Prostate gland (tissue), 2 donors: Measurements from ENCODE around the gene SYVN1. TPM values are rescaled to one million over a fixed set of nuclear protein-coding genes. Genes with fewer than 3 reads are reported as not detected.
"Not testable (repeated sequence)": the region's sequence is repeated elsewhere in the genome, so short reads cannot be mapped to it uniquely, and the experiment has no call there.

Experiments
- DNase-seq: peaks from one replicate; pipeline ENCODE4 v3.0.0-alpha.2; 2019; ENCODE audit warnings: low spot score
- H3K27ac ChIP-seq, 2 donors: fragments of 200-600 bp; sonication (generic); 2 replicates each; pipeline ENCODE4 v1.5.1; 2017 to 2019
- H3K27me3 ChIP-seq: fragments of 200-600 bp; sonication (generic); replicated peaks from 2 replicates; pipeline ENCODE4 v1.5.1; 2019; ENCODE audit not compliant: insufficient read depth
- H3K36me3 ChIP-seq, 2 donors: fragments of 200-600 bp; sonication (generic); 1 replicate in 1 of 2; 2 replicates in 1 of 2; pipeline versions ENCODE4 v1.5.1 to v1.8.1; 2017 to 2019
- H3K4me1 ChIP-seq: fragments of 200-600 bp; sonication (generic); replicated peaks from 2 replicates; pipeline ENCODE4 v1.5.1; 2019
- H3K4me3 ChIP-seq, 2 donors: fragments of 200-600 bp; sonication (generic); 2 replicates each; pipeline ENCODE4 v1.5.1; 2017 to 2019
- H3K9me3 ChIP-seq: fragments of 200-600 bp; sonication (generic); 2 replicates; pipeline ENCODE4 v1.5.1; 2017
- CTCF ChIP-seq, 4 experiments: fragments of 200-600 bp in 2 of 4; fragments of 450-650 bp in 2 of 4; sonication (generic) in 2 of 4; IDR thresholded peaks; 1 replicate in 3 of 4; 2 replicates in 1 of 4; pipeline ENCODE4 v1.5.1; 2016 to 2019; ENCODE audit warnings: antibody characterized with exemption in 4 of 4, mild to moderate bottlenecking in 2 of 4, moderate library complexity in 2 of 4
- POLR2A ChIP-seq: fragments of 450-650 bp; IDR thresholded peaks from one replicate; pipeline ENCODE4 v1.6.1; 2016; ENCODE audit warnings: antibody characterized with exemption, mild to moderate bottlenecking
- POLR2AphosphoS5 ChIP-seq: sonication (generic); formaldehyde crosslinking; IDR thresholded peaks from one replicate; pipeline ENCODE4 v1.6.1; 2017; ENCODE audit warnings: antibody characterized with exemption
- WGBS: methylation state at CpG from one replicate; pipeline ENCODE4 v1.1.5; 2018; 5-methylcytosine and 5-hydroxymethylcytosine counted together
- intact Hi-C: fragments of 100-400 bp; cut with DNase I; formaldehyde crosslinking; loops from one replicate; pipeline ENCODE4 v1.14.2; 2022
- total RNA-seq, 2 donors: library from RNA; depleted of rRNA; stranded (reverse); fragments of >200 nt; gene quantifications; one replicate each; pipeline ENCODE4 v1.1.0, GENCODE V29; 2016

SYVN1 gene
- total RNA-seq, 2 donors from 2014 or later: 89.7 to 108 TPM

DNA sequence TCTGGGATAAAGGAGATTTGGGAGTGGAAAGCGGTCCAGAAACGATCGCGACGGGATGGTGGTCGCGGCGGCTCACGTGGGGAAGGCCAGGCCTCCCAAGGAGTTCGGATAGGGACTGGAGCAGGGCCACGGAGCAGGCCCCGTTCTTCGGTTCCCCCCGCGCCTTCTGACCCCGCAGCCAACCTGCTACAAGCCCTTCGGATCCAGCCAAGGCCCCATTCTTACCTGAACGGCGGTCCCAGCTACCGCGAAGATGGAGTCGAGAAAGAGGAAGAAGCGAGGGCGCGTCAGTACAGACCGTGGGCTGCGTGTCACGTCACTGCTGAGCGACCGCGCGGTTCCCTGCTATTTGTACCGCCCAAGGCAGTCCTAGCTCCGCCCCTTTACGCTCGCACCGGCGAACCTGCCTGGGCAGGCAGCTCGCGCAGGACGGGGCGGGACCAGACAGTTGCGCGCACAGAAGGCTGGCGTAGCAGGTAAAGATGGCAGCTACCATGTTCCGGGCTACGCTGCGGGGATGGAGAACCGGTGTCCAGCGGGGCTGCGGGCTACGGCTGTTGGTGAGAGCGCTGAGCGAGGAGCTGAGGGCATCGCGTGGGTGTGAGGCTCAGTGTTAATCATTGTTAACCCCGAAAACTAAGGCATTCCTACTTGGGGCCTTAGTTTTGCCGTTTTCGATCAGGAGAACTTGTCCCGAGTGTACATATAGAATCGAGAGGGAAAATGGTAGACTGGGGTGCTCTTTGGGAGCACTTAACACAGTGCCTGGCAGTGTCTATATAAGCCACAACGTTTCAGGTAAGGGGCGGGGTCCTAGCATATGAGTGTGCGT lies 12.2 kb downstream of the SYVN1 start, which contains the start of the genes FAU and MRPL49:
Gene FAU, minus strand, starts transcription at position 270 of the 832 bp plus-strand sequence. CDS start 321 bp downstream, outside the sequence.
Gene MRPL49, plus strand, starts transcription at position 457 of the 832 bp plus-strand sequence. Its CDS starts 26 bp downstream, at position 483.
- H3K27ac ChIP-seq: peak within 1 kb of the TSS; percentile 90 to 96
- DNase-seq: peak; percentile 99
- under 1% methylated on average over 64 of the region's 64 CpGs for WGBS
- peaks cover 15% of the 10 kb centered on the region in 2 donors for H3K36me3 ChIP-seq
- H3K4me1 ChIP-seq: peaks cover 12% of the 10 kb centered on the region
- no peaks in the 10 kb centered on the region for H3K27me3 ChIP-seq
- peak; percentile 98 for TF ChIP-seq POLR2A
- peak; percentile 100 for TF ChIP-seq POLR2AphosphoS5
- TF ChIP-seq CTCF (IDR thresholded peaks at IDR 0.05): peak in 1 of 4 experiments; percentile 18
- no peaks in the 10 kb centered on the region for H3K9me3 ChIP-seq
- H3K4me3 ChIP-seq: peak within 1 kb of the TSS; percentile 65 to 79
- intact Hi-C loops: no loop called here

DNA sequence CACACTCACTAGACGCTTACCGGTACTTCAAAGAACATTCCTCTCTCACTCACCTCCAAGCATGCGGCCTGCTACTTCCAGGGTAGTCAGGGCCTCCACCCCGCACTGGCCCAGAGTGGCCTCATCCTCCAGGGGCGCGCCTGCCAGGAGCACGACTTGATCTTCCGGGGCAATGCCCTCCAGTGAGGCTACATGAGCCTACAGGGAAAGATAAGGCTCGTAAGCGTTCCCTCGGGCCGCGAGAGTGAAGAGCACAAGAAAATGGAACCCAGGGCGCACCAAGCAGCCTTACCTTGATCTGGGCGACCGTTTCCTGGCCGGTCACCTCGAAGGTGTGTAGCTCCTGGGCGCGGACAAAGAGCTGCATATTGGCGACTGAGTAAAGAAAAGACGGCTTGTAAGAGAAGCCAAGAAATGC lies 12.9 kb downstream of the SYVN1 start:
- DNase-seq: no peak
- H3K4me1 ChIP-seq: peaks cover 14% of the 10 kb centered on the region
- no peak for TF ChIP-seq CTCF (IDR thresholded peaks at IDR 0.05)
- TF ChIP-seq POLR2AphosphoS5: no peak
- no peak for TF ChIP-seq POLR2A
- intact Hi-C loops: no loop called here
- no peaks in the 10 kb centered on the region for H3K27me3 ChIP-seq
- H3K36me3 ChIP-seq: peaks cover 15% of the 10 kb centered on the region in 2 donors
- H3K9me3 ChIP-seq: no peaks in the 10 kb centered on the region
- H3K27ac ChIP-seq: peak overlapping the region; percentile 90 to 96
- WGBS: under 1% methylated on average over 22 of the region's 22 CpGs
- peak overlapping the region; percentile 65 to 79 for H3K4me3 ChIP-seq

DNA sequence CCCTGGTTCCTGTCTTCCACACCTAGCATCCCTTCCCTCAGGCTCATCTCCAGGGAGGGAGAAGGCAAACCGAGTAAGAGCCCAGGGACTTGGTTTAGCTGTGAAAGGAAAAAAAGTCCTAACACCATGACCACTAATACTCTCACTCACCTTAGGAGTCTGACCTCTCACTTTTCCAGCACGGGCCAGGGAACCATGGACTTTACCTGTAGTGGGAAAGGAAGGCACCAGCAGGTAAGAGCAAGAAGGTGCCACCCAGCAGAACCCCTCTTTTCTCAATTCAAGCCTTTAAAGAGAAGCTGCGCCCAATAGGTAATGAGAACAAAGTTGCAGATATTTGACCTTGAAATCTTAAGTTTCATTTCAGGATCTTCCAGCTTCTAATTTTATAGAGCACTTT lies 13.5 kb downstream of the SYVN1 start:
- DNase-seq: no peak
- 87% methylated on average over 3 of the region's 3 CpGs for WGBS
- peak overlapping the region; percentile 65 to 79 for H3K4me3 ChIP-seq
- intact Hi-C loops: no loop called here
- peaks cover 20% of the 10 kb centered on the region for H3K4me1 ChIP-seq
- peak overlapping the region; percentile 90 to 96 for H3K27ac ChIP-seq
- TF ChIP-seq CTCF (IDR thresholded peaks at IDR 0.05) (no peak), POLR2AphosphoS5 (no peak), POLR2A (no peak)
- H3K36me3 ChIP-seq: peaks cover 12 to 13% of the 10 kb centered on the region in 2 donors
- no peaks in the 10 kb centered on the region for H3K27me3 ChIP-seq
- H3K9me3 ChIP-seq: no peaks in the 10 kb centered on the region

DNA sequence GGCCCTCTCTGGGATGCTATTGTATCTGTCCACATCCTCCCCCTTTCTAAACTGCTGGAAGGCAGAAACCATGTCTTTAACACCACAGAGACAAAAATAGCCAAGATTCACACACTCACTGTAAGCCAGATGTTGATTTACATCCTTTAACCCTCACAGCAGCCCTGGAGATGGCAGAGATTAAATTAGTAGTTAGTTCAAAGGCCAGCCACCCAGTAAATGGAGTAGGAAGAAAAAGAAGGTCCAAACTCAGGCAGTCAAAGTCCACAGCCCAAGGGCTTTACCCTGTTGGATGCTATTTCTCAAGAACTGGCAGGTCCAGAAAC lies 14.7 kb downstream of the SYVN1 start:
- no peak overlapping the region for H3K4me3 ChIP-seq
- peaks cover 7 to 10% of the 10 kb centered on the region in 2 donors for H3K36me3 ChIP-seq
- DNase-seq: no peak
- TF ChIP-seq POLR2AphosphoS5 (no peak), POLR2A (no peak)
- H3K9me3 ChIP-seq: no peaks in the 10 kb centered on the region
- peaks cover 23% of the 10 kb centered on the region for H3K4me1 ChIP-seq
- intact Hi-C loops: loop anchor here (5.0 to 10.0 kb wide), 3 partner anchors 37 to 265 kb away; partner anchors contain the start of genes ATG2A, CDCA5 and ZFPL1
- no peaks in the 10 kb centered on the region for H3K27me3 ChIP-seq
- no peak overlapping the region for H3K27ac ChIP-seq

DNA sequence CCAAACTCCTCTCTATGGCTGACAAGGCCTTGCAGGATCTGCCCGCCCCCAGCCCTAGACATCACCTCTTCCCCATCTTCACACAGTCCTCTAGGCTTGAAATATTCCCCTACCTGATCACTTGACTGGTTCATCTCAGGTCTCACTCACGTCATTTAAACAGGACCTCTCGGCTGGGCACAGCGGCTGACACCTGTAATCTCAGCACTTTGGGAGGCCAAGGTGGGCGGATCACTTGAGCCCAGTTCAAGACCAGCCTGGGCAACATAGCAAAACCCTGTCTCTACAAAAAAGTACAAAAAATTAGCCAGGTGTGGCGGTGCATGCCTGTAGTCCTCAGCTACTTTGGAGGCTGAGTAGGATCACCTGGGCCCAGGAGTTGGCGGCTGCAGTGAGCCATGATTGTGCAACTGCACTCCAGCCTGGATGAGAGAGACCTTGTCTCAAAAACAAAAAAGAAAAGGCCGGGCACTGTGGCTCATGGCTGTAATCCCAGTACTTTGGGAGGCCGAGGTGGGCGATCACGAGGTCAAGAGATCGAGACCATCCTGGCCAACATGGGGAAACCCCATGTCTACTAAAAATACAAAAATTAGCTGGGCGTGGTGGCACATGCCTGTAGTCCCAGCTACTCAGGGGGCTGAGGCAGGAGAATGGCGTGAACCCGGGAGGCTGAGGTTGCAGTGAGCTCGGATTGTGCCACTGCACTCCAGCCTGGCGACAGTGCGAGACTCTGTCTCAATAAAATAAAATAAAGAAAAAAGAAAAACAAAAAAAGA lies 15.2 kb downstream of the SYVN1 start:
- not testable (repeated sequence) for H3K36me3 ChIP-seq, H3K9me3 ChIP-seq, H3K4me3 ChIP-seq, H3K27ac ChIP-seq, DNase-seq, H3K27me3 ChIP-seq
- 91% methylated on average over 18 of the region's 18 CpGs for WGBS
- H3K4me1 ChIP-seq: peaks cover 23% of the 10 kb centered on the region
- intact Hi-C loops: loop anchor here (1.0 to 10.0 kb wide), 4 partner anchors 37 to 264 kb away; partner anchors contain the start of genes ATG2A, CDCA5 and ZFPL1
